HTR-8/SVneo (cell line): ENCODE data around the gene MISP.
"Not testable (repeated sequence)": the region's sequence is repeated elsewhere in the genome, so short reads cannot be mapped to it uniquely, and the experiment has no call there.

Source experiments
- DNase-seq: peaks from one replicate; pipeline ENCODE4 v3.0.0; 2011; ENCODE audit warnings: low spot score, mixed read lengths; ENCODE audit not compliant: insufficient read length
- FAIRE-seq: peaks from 2 replicates; lab custom pipeline; 2011; peaks lifted over from hg19 to GRCh38; lab: Jason Lieb, UNC

The MISP gene

DNA sequence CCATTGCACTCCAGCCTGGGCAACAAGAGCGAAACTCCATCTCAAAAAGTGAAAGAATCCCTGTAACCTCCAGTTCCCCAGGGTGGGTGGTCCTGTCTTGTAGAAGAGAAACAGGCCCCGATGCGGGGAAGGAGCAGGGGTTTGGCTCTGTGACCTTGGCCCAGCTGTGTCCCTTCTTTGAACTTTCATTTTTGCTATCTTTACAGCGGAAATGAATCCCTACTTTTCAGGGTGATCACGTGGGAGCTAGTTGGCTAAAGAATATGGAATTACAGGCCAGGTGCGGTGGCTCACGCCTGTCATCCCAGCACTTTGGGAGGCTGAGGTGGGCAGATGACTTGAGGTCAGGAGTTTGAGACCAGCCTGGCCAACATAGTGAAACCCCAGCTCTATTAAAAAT, 5.8 kb upstream of the MISP start:
- FAIRE-seq, DNase-seq: not testable (repeated sequence)

DNA sequence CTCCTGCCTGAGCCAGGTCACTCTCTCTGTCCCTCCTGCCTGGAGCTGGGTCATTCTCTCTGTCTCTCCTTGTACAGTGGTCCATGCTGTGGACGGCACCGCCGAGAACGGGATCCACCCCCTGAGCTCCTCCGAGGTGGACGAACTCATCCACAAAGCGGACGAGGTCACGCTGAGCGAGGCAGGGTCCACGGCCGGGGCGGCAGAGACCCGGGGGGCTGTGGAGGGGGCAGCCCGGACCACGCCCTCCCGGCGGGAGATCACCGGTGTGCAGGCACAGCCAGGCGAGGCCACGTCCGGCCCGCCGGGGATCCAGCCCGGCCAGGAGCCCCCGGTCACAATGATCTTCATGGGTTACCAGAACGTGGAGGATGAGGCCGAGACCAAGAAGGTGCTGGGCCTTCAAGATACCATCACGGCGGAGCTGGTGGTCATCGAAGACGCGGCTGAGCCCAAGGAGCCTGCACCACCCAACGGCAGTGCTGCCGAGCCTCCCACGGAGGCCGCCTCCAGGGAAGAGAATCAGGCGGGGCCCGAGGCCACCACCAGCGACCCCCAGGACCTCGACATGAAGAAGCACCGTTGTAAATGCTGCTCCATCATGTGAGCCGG, 4.6 kb upstream of the MISP start:
- DNase-seq (no peak), FAIRE-seq (no peak)

DNA sequence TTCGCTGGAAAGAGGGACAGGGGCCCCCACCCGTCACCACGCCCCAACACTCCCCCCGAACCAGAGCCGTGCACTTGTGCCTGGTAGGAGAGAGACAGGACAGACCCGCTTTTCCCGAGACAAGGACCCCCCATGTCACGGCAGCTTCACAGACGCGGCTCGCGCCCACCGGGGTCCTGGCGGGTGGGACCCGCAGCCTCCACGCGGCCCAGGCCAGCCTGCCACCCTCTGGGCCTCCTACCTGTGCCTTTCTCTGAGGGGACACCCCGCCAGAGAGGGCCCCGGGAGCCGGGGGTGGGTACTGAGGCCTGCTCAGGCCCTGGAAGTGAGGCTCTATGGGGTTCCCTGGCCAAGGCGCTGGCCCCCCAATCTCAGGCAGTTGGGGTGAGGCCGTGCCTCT, 4.0 kb upstream of the MISP start:
- DNase-seq, result no peak
- no peak for FAIRE-seq

DNA sequence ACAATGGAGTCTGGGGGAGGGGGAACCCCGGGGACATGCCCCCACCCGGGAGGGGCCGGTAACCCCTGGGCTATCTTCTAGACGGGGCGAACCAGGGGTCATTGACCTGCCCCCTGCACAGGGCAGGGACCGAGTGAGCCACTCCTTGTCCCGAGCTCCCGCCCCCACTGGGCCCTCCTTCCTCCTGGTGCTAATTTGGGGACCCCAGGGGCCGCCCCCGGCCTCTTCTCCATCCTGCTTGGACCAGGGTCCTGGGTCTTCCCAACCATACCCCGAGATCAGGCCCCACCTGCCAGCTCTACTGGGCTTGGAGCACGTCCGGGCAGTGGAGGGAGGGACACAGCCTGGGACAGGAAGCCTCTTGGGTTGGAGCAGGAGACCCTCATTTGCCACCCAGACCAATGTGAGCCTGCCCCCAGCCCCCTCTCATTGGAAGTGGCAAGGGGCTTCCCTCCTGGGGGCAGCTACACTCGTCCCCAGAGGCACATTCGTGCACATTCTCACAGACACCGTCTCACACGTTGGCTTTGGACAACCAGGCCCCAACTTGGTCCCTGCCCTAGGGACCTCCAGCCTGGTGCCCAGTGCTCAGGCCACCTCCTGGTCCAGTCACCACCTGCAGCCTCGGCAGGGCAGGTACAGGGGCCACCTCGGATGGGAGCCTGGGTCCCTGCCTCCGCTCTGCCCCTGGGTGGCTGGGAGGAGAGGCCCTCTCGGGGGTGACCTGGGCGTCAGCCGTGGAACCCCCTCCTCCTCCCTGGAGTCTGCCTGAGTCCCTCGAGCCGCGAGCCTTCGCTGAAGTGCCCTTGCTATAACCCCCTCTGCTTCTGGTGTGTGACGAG, 3.3 kb upstream of the MISP start:
- no peak for FAIRE-seq
- no peak for DNase-seq

DNA sequence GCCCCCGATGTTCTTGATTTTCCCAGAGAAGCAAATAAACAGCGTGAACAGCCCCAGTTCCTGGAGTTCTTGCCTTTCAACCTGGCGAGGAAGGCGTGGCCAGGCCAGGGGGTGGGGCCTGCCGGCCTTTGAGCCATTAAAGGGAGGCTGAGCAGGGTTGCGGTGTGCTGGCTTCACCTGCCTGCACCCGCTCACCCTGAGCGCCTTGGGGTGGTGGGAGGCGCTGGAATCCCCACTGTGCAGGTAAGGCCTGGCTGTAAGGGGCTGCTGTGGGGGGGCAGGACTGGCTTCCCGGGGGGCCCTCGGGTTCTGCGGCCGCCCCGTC, 2.7 kb upstream of the MISP start:
- DNase-seq (no peak), FAIRE-seq (no peak)

DNA sequence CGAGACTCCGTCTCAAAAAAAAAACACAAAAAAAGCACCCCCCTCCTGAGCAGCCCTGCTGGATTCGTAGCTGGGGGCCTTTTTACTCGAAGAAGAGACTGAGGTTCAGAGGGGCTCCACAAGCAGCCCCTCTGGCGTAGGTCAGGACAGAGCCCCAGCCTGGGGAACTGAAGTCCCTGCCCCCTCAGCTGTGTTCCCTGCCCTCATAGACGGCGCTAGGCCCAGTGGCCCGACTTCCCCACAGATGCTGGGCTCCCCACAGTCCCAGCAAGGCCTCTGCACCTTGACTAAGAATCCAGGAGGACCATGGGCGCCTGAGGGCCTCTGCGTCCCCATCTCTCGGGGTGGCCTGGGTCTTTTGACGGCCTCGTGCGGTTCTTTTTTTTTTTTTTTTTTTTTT, 1.1 kb upstream of the MISP start:
- DNase-seq (no peak), FAIRE-seq (no peak)

DNA sequence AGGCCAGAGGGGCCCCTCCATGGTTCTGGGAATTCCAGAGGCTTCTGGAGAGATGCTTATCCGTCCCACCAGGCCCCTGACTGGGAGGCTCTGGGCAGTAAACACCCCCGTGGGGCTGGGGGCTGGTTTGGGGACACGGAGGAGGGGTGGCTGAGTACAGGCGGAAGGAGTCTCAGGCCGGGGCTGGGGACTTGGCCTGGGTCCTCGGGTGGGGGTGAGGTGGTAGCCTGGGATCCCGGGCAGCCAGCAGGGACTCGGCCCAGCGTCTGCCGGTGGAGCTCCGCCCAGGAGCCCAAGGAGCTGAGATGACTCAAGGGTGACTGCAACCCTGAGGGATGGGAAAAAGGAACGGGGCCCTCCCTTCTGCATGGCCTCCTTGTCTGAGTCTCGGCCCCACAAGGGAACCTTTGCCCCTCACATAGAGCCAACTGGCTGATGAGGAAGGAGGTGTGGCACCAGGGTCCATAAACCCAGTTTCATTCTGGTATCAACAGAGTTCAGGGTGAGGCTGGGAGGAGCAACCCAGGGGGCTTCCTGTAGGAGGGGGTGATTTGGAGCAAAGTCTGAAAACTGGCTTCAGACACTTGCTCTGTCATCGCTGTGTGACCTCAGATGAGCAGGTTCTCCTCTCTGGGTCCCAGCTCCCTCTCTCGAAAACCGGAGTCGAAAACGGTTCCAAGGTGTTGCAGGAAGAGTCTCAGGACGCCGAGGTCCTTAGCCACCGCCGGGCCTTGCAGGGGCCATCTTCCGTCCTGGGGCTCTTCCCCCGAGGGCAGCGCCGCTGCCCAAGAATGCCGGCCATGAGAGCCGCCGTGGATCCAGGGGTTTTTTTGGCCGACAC, 809 bp downstream of the MISP start:
- DNase-seq, result peak; percentile 86
- FAIRE-seq, result peak; percentile 62

DNA sequence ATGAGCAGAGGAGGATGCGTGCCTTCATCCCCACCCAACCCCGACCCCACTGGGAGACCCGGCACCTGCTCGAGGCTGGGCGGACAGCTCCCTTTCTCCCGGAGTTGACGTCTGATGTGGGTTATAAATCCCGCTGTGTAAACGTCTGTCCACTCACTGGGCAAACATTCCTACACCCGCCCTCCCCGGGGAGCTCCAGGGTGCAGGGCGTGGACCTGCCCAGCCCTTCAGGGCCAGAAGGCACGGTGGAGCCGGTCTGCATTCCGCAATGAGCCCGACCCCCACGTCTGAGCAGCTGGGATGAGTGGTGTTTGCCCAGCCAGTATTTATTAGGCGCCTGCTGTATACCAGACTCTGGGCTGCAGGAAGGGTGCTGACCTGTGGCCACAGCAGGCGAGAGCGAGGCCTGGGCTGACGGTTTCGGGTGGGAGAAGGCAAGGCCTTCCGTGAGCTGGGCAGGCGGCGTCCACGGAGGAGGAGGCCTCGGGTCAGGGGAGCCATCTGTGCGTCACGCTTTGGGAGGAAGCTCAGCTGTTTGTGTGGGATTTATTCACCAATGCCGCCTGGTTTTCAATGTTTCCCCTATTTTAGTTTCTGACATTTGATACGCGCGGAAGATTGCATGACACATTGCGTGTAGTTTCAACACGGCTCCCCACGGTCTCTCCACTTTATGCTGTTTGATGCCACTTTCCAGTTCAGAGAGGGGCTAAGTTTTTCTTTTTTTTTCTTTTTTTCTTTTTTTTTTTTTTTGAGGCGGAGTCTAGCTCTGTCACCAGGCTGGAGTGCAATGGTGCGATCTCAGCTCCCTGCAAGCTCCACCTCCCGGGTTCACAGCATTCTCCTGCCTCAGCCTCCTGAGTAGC, 2.0 kb downstream of the MISP start:
- DNase-seq (peak; percentile 93), FAIRE-seq (peak; percentile 83)

DNA sequence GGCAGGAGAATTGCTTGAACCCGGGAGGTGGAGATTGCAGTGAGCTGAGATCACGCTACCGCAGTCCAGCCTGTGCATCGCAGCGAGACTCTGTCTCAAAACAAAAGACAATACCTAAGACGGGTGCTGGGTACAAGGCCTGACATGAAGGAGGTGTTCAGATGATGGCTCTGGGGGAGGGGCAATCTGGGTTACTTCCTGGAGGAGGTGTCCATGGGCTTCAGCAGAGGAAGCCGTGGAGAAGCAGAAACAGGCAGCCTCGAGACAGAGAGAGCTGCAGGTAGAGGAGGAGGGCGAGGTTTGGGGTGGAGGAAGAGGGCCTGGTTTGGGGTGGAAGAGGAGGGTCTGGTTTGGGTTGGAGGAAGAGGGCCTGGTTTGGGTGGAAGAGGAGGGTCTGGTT, 3.6 kb downstream of the MISP start:
- DNase-seq (no peak), FAIRE-seq (no peak)

DNA sequence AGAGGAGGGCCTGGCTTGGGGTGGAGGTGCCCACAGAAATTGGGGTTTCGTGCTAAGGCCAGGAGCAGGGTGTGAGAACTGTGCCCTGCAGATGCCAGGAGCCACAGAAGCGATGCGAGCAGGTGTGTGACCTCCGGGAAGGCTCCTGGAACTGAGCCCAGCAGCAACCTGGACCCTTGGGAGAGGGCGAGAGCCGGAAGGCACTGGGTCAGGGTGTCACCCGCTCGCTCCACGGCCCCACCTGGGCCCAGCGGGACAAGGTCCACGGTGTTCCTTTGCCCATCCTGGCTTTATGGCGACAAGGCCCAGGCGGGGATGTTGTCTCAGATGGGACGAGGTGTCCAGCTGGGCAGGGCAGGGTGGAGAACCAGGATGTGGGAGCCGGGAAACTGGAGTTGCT, 4.2 kb downstream of the MISP start:
- FAIRE-seq, result no peak

DNA sequence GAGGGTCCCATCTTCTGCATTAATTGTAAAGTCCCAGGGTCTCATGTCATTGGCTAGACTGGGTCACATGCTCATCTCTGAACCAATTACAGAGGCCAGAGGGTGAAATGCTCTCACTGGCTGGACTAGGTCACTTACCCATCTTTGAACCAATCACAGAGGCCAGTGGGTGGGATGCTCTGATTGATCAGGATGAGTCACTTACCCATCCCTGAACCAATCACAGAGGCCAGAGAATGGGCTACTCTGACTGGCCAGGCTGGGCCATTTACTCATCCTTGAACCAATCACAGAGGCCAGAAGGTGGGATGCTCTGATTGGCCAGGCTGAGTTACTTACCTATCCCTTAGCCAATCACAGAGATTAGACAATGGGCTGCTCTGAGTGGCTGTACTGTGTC, 5.3 kb downstream of the MISP start:
- FAIRE-seq (peak; percentile 42), DNase-seq (no peak)

More for the DNA sequence above, 4.2 kb downstream of the MISP start:
- DNase-seq, result no peak

DNA sequence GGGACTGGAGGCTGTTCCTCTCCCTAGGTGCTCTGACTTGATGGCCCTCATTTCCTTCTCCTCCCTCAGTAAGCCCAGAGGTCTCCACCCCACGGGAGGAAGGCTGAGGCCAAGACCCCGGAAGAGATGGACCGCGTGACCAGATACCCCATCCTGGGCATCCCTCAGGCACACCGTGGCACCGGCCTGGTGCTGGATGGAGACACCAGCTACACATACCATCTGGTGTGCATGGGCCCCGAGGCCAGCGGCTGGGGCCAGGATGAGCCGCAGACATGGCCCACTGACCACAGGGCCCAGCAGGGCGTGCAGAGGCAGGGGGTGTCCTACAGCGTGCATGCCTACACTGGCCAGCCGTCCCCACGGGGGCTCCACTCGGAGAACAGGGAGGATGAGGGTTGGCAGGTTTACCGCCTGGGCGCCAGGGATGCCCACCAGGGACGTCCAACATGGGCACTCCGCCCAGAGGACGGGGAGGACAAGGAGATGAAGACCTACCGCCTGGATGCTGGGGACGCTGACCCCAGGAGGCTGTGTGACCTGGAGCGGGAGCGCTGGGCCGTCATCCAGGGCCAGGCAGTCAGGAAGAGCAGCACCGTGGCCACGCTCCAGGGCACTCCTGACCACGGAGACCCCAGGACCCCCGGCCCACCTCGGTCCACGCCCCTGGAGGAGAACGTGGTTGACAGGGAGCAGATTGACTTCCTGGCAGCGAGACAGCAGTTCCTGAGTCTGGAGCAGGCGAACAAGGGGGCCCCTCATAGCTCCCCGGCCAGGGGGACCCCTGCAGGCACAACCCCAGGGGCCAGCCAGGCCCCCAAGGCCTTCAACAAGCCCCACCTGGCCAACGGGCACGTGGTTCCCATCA, 6.1 kb downstream of the MISP start:
- FAIRE-seq, result no peak
- DNase-seq, result no peak

DNA sequence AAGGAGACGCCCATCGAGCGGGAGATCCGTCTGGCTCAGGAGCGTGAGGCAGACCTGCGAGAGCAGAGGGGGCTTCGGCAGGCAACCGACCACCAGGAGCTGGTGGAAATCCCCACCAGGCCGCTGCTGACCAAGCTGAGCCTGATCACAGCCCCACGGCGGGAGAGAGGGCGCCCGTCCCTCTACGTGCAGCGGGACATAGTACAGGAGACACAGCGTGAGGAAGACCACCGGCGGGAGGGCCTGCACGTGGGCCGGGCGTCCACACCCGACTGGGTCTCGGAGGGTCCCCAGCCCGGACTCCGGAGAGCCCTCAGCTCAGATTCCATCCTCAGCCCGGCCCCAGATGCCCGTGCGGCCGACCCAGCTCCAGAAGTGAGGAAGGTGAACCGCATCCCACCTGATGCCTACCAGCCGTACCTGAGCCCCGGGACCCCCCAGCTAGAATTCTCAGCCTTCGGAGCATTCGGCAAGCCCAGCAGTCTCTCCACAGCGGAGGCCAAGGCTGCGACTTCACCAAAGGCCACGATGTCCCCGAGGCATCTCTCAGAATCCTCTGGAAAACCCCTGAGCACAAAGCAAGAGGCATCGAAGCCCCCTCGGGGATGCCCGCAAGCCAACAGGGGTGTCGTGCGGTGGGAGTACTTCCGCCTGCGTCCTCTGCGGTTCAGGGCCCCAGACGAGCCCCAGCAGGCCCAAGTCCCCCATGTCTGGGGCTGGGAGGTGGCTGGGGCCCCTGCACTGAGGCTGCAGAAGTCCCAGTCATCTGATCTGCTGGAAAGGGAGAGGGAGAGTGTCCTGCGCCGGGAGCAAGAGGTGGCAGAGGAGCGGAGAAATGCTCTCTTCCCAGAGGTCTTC, 7.1 kb downstream of the MISP start:
- DNase-seq (no peak), FAIRE-seq (no peak)

DNA sequence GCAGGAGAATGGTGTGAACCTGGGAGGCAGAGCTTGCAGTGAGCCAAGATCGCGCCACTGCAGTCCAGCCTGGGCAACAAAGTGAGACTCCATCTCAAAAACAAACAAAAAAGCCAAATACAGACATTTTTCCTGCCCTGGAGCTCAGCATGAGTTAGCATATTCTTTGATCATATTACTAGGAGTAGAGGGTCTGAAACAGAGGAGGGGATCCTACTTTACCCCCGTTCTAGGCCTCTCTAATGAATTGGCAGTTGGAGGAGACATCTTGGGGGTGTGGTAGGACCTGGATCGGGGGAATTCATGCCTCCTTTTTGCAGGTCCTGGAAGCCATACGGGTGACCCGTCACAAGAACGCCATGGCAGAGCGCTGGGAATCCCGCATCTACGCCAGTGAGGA, 12.3 kb downstream of the MISP start:
- FAIRE-seq (no peak), DNase-seq (no peak)

DNA sequence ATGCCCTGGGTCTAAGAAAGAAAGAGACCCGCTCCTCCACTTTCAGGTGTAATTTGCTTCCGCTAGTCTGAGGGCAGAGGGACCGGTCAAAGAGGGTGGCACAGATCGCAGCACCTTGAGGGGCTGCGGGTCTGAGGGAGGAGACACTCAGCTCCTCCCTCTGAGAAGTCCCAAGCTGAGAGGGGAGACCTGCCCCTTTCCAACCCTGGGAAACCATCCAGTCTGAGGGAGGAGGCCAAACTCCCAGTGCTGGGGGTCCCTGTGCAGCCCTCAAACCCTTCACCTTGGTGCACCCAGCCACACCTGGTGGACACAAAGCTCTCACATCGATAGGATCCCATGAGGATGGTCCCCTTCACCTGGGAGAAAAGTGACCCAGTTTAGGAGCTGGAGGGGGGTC, 13.0 kb downstream of the MISP start:
- no peak for DNase-seq
- FAIRE-seq, result no peak

DNA sequence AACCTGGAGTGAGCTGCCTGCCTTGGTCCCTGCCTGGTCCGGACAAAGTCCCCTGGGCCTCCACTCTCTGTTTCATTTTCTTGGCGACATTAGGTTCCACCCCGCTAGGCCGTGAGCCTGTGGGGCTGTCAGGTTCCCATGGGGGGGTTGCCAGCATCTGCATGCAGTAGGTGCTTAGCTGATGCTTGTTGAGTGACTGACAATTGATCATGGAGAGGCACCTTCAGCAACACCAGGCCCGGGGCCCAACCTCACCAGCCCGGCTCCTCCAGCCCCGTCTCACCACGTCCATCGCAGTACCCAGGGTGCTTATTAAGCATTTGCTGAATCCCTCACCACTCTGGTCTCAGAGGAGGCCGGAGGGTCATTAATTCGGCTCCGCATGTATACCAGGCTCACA, 13.4 kb downstream of the MISP start:
- DNase-seq, result no peak
- FAIRE-seq, result no peak

DNA sequence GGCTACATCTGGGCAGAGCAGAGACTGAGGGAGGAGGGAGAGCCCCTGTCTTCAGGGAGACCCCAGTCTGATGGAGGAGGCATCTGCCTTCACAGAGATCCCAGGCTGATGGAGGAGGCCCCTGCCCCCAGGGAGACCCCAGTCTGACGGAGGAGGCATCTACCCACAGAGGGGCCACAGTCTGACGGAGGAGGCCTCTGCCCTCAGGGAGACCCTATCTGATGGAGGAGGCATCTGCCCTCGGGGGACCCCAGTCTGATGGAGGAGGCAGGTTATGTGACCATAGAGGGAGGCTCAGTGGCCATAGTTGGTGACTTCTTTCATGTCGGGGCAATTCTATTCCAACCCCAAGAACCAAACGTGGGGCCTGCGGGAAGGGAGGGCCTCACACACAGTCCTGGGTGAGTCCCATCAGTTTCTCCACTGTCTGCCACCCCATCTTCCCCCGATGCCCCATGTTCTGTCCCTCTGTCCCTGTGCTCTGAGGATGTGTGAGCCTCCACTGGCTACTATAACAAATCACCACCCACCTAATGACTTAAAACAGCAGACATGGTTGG, 14.3 kb downstream of the MISP start:
- DNase-seq, result no peak
- FAIRE-seq, result no peak

DNA sequence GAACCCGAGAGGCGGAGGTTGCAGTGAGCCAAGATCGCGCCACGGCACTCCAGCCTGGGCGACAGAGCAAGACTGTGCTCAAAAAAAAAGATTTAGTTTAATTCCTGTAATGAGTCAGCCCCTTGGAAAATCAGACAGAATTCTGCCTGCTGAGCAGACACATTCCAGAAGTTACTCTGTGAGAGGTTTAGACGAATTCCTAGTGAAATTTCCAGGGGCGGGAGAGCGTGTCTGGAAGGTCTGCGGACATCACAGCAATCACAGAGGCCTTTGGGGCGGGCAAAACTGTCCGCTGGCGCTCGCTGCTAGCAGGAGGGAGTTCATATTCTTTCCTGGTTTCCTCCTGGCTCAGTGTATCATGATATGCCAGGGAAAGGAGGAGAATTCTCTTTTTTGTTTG, 17.5 kb downstream of the MISP start:
- DNase-seq, result no peak
- FAIRE-seq, result no peak
